ENCODE measurements around the gene ZNF593.

ZNF593 gene

GRCh38 chr1:26169669-26170471 lies at the start of gene ZNF593:
Gene ZNF593, plus strand, starts transcription at chr1:26169908. Its CDS starts 76 bp downstream, at chr1:26169984.
- DNase-seq (ENCODE audit: insufficient read length, low spot score) (peak; percentile 94), FAIRE-seq (peak; percentile 97)

GRCh38 chr1:26121854-26122773 lies 47.6 kb upstream of the ZNF593 start:
- FAIRE-seq (no peak), DNase-seq (ENCODE audit: insufficient read length, low spot score) (no peak)

GRCh38 chr1:26122988-26123973 lies 46.4 kb upstream of the ZNF593 start:
- DNase-seq (ENCODE audit: insufficient read length, low spot score) (no peak), FAIRE-seq (no peak)

GRCh38 chr1:26124418-26125331 lies 45.0 kb upstream of the ZNF593 start:
- no peak for DNase-seq (ENCODE audit: insufficient read length, low spot score)
- no peak for FAIRE-seq

GRCh38 chr1:26125382-26125781 lies 44.3 kb upstream of the ZNF593 start:
- DNase-seq (ENCODE audit: insufficient read length, low spot score) (no peak), FAIRE-seq (no peak)

GRCh38 chr1:26125946-26126320 lies 43.8 kb upstream of the ZNF593 start:
- no peak for FAIRE-seq
- DNase-seq (ENCODE audit: insufficient read length, low spot score) = no peak

GRCh38 chr1:26126321-26127084 lies 43.2 kb upstream of the ZNF593 start:
- DNase-seq (ENCODE audit: insufficient read length, low spot score) (no peak), FAIRE-seq (no peak)

- FAIRE-seq (no peak), DNase-seq (ENCODE audit: insufficient read length, low spot score) (no peak)
These were observed 42.2 kb upstream of the ZNF593 start for GRCh38 chr1:26127235-26128163.

GRCh38 chr1:26129778-26130177 lies 39.9 kb upstream of the ZNF593 start:
- FAIRE-seq (no peak), DNase-seq (ENCODE audit: insufficient read length, low spot score) (no peak)

GRCh38 chr1:26130695-26131094 lies 39.0 kb upstream of the ZNF593 start:
- no peak for DNase-seq (ENCODE audit: insufficient read length, low spot score)
- no peak for FAIRE-seq

- DNase-seq (ENCODE audit: insufficient read length, low spot score) = no peak
- no peak for FAIRE-seq
These were observed 37.4 kb upstream of the ZNF593 start for GRCh38 chr1:26132128-26132833.

- no peak for FAIRE-seq
These were observed 36.9 kb upstream of the ZNF593 start for GRCh38 chr1:26132834-26133167.

GRCh38 chr1:26134466-26134865 lies 35.2 kb upstream of the ZNF593 start:
- FAIRE-seq (no peak), DNase-seq (ENCODE audit: insufficient read length, low spot score) (no peak)

More at GRCh38 chr1:26132834-26133167, 36.9 kb upstream of the ZNF593 start:
- DNase-seq (ENCODE audit: insufficient read length, low spot score) = no peak

- FAIRE-seq = no peak
- no peak for DNase-seq (ENCODE audit: insufficient read length, low spot score)
These were observed 30.6 kb upstream of the ZNF593 start for GRCh38 chr1:26138974-26139558.

- FAIRE-seq (no peak), DNase-seq (ENCODE audit: insufficient read length, low spot score) (no peak)
These were observed 27.5 kb upstream of the ZNF593 start for GRCh38 chr1:26142159-26142558.

- FAIRE-seq (no peak), DNase-seq (ENCODE audit: insufficient read length, low spot score) (peak; percentile 71)
These were observed 24.4 kb upstream of the ZNF593 start for GRCh38 chr1:26145041-26145959.
